Astrocyte (in vitro differentiated cells and primary cell): Measurements from ENCODE around the gene ITGA1.

ENCODE experiments used
- CTCF ChIP-seq: IDR thresholded peaks from 2 replicates; pipeline ENCODE4 v1.5.1; 2011; ENCODE audit warnings: low read depth, mild to moderate bottlenecking, inconsistent platforms, low read length, moderate library complexity; ENCODE audit not compliant: insufficient read depth
- EZH2 ChIP-seq: IDR thresholded peaks from 2 replicates; pipeline ENCODE4 v1.6.1; 2012; ENCODE audit warnings: mild to moderate bottlenecking, low read length, inconsistent platforms; ENCODE audit not compliant: insufficient read depth

- TF ChIP-seq CTCF (no peak), EZH2 (no peak)
These were observed 173.6 kb downstream of the ITGA1 start for GRCh38 chr5:52961274-52961681.
